ENCODE data around the gene VIL1.

GRCh38 chr2:218394298-218395089 is 24.4 kb upstream of the VIL1 start:
- no peak for TF ChIP-seq REST (IDR thresholded peaks at IDR 0.05; ENCODE audit: borderline replicate concordance)
- TF ChIP-seq CTCF (IDR thresholded peaks at IDR 0.05; ENCODE audit: poor library complexity, severe bottlenecking), result no peak
- no peak for TF ChIP-seq EZH2 (IDR thresholded peaks at IDR 0.05; ENCODE audit: borderline replicate concordance, insufficient read depth, low read length, poor library complexity, severe bottlenecking)
- TF ChIP-seq POLR2AphosphoS5 (IDR thresholded peaks at IDR 0.05), result no peak
- no peak for TF ChIP-seq EP300 (conservative IDR thresholded peaks at IDR 0.05; ENCODE audit: poor library complexity, severe bottlenecking)
